ENCODE measurements around the gene GPR137B. TPM values are rescaled to one million over a fixed set of nuclear protein-coding genes. Genes with fewer than 3 reads are reported as not detected.
"Not testable (repeated sequence)": the region's sequence is repeated elsewhere in the genome, so short reads cannot be mapped to it uniquely, and the experiment has no call there.

Gene GPR137B
- total RNA-seq, 1 donor from 2014 or later, result 16.0 TPM

GRCh38 chr1:236156512-236157208, 14.3 kb downstream of the GPR137B start:
- peaks cover 4% of the 10 kb centered on the region for H3K9me3 Mint-ChIP-seq
- no peak for DNase-seq (ENCODE audit: extremely low spot score, unreplicated experiment)
- no peak overlapping the region for H3K27ac Mint-ChIP-seq

GRCh38 chr1:236158072-236158471, 15.7 kb downstream of the GPR137B start:
- not testable (repeated sequence) for H3K4me3 Mint-ChIP-seq; H3K9me3 Mint-ChIP-seq; DNase-seq (ENCODE audit: extremely low spot score, unreplicated experiment); H3K27ac Mint-ChIP-seq; H3K27me3 Mint-ChIP-seq
- Mint-ChIP-seq H3K4me1 (ENCODE audit: unreplicated experiment) (peaks cover 29% of the 10 kb centered on the region), H3K36me3 (peaks cover 32% of the 10 kb centered on the region)

More at GRCh38 chr1:236156512-236157208, 14.3 kb downstream of the GPR137B start:
- TF ChIP-seq CTCF (conservative IDR thresholded peaks at IDR 0.05), result no peak
- H3K27me3 Mint-ChIP-seq, result no peaks in the 10 kb centered on the region
- H3K4me3 Mint-ChIP-seq, result no peak overlapping the region
- H3K4me1 Mint-ChIP-seq (ENCODE audit: unreplicated experiment), result peaks cover 29% of the 10 kb centered on the region
- peaks cover 27% of the 10 kb centered on the region for H3K36me3 Mint-ChIP-seq

- Mint-ChIP-seq H3K9me3 (peaks cover 9% of the 10 kb centered on the region), H3K27me3 (no peaks in the 10 kb centered on the region), H3K27ac (no peak overlapping the region), H3K4me3 (no peak overlapping the region), H3K4me1 (ENCODE audit: unreplicated experiment) (peaks cover 29% of the 10 kb centered on the region), H3K36me3 (peaks cover 36% of the 10 kb centered on the region)
- no peak for TF ChIP-seq CTCF (conservative IDR thresholded peaks at IDR 0.05)
- no peak for DNase-seq (ENCODE audit: extremely low spot score, unreplicated experiment)
These were observed 16.4 kb downstream of the GPR137B start for GRCh38 chr1:236158719-236159118.

GRCh38 chr1:236159704-236160539, 17.6 kb downstream of the GPR137B start:
- Mint-ChIP-seq H3K27ac (peak overlapping the region; percentile 64), H3K36me3 (peaks cover 47% of the 10 kb centered on the region), H3K4me1 (ENCODE audit: unreplicated experiment) (peaks cover 29% of the 10 kb centered on the region), H3K27me3 (no peaks in the 10 kb centered on the region), H3K9me3 (peaks cover 9% of the 10 kb centered on the region), H3K4me3 (no peak overlapping the region)
- no peak for TF ChIP-seq CTCF (conservative IDR thresholded peaks at IDR 0.05)
- DNase-seq (ENCODE audit: extremely low spot score, unreplicated experiment), result no peak

- Mint-ChIP-seq H3K27ac (no peak overlapping the region), H3K4me1 (ENCODE audit: unreplicated experiment) (peaks cover 22% of the 10 kb centered on the region)
- no peak for DNase-seq (ENCODE audit: extremely low spot score, unreplicated experiment)
These were observed 18.3 kb downstream of the GPR137B start for GRCh38 chr1:236160540-236161127.

More at GRCh38 chr1:236160540-236161127, 18.3 kb downstream of the GPR137B start:
- H3K9me3 Mint-ChIP-seq, result peaks cover 9% of the 10 kb centered on the region
- peaks cover 41% of the 10 kb centered on the region for H3K36me3 Mint-ChIP-seq
- no peak for TF ChIP-seq CTCF (conservative IDR thresholded peaks at IDR 0.05)
- H3K27me3 Mint-ChIP-seq, result no peaks in the 10 kb centered on the region
- no peak overlapping the region for H3K4me3 Mint-ChIP-seq

All from type B pancreatic cell (in vitro differentiated cells).